ENCODE results near the gene ATP6V0E2.
"Not testable (repeated sequence)": the region's sequence is repeated elsewhere in the genome, so short reads cannot be mapped to it uniquely, and the experiment has no call there.

Gene ATP6V0E2

GRCh38 chr7:149873074-149873969, at the start of gene ATP6V0E2:
TSS of gene ATP6V0E2 (plus strand) at chr7:149873969. CDS start at chr7:149874066, 97 bp downstream.
- DNase-seq: peak; percentile 93

GRCh38 chr7:149824301-149824741, 49.4 kb upstream of the ATP6V0E2 start:
- DNase-seq: no peak

DNA sequence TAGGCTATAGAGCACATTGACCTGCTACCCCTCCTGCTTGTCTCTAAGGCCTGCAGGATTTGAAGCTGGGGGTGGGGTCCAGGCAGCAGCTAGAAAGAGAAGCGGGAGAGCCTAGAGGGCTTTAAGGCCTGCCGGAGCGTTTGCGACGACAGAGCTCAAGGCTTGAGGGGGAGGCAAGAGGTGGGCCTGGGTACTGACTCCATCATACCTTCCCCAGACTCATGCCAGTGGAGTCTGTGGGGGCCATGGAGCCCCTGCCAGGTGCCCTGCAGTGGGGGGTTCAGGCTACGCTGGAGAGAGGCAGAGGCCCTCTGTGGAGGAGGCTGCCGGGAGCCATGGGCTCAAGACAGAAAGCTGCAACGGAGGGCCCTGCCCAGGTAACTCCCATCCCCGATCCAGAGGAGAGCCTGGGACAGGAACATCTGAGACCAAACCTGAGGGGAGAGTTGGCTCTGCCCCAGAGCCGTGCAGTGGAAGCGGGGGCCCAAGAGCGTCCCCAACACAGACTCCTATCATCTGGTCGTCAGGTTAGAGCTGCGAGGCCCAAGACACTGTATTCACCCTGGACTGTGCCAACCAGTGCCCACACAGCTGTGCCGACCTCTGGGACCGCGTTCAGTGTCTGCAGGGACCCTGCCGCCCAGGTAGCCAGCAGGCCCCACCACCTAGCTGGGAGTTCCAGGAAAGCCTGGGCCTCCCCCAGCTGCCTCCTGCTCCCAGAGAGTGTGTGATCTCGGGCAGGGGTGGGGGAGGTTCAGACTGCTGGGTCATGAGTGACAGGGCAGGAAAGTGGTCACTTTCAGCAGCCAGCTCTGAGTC, 48.8 kb upstream of the ATP6V0E2 start:
- no peak for DNase-seq

- no peak for DNase-seq
Observed at GRCh38 chr7:149825567-149826343, 48.0 kb upstream of the ATP6V0E2 start.

- no peak for DNase-seq
Observed at GRCh38 chr7:149826344-149827088, 47.3 kb upstream of the ATP6V0E2 start.

DNA sequence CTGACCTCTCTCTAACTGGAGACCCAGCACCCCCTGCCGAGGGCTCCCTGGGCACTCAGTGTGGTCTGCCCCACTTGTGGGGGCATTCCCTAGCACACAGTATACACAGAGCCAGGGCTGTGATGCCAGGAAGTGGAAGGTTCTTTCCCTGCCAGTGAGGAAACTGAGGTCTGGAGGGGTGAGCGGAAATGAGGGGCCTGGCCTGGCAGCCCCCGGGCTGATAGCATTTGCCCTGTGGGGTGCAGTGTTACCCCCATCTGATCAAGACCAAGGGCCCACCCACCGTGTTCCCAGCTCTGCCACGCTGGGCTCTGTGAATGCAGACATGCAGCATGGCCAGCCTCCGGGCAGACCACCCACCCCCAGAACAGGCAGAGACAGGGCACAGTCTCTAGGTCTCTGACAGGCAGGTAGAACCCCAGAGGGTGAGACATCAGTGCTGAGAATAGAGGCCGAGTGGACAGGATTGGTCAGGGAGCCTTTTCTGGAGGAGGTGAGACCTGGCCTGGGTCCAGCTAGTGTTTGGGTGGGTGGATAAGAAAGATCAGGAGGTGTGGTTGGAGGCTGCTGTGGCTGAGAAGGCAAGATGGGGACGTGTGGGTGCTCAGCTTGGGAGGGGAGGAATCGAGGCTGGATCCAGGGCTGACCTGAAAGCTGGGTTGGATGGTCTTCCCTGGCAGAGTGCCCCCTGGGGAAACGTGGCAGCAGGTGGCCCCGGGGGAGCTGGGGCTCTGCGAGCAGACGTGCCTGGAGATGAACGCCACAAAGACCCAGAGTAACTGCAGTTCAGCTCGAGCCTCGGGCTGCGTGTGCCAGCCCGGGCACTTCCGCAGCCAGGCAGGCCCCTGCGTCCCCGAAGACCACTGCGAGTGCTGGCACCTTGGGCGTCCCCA, 46.4 kb upstream of the ATP6V0E2 start:
- no peak for DNase-seq

- no peak for DNase-seq
Observed at GRCh38 chr7:149828357-149829309, 45.1 kb upstream of the ATP6V0E2 start.

- DNase-seq: not testable (repeated sequence)
Observed at GRCh38 chr7:149830527-149830926, 43.2 kb upstream of the ATP6V0E2 start.

GRCh38 chr7:149830997-149831740, 42.6 kb upstream of the ATP6V0E2 start:
- DNase-seq: no peak

DNA sequence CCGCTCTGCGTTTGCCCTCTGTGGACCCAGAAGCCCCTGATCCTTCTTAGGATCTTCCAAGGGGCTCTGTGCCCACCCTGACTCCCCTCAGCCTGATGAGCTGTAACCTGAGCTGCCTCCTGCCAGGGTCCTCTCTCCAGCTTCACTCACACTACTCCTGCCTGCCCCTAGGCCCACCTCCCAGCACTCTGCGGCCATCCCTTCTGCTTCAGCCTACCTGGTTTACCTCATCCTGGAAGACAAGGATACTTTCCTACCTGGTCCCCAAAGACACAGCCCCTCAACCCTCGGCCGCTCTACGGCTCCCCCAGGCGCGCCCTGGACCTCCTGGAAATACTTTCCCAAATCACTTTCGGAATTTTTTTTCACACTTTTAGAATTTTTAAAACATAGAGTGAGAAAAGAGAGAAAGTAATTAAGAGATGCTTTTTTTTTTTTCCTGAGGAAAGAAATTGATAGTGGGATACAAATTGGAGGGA, 42.0 kb upstream of the ATP6V0E2 start:
- no peak for DNase-seq

GRCh38 chr7:149832332-149833041, 41.3 kb upstream of the ATP6V0E2 start:
- DNase-seq: no peak

GRCh38 chr7:149833495-149834130, 40.2 kb upstream of the ATP6V0E2 start:
- no peak for DNase-seq

DNA sequence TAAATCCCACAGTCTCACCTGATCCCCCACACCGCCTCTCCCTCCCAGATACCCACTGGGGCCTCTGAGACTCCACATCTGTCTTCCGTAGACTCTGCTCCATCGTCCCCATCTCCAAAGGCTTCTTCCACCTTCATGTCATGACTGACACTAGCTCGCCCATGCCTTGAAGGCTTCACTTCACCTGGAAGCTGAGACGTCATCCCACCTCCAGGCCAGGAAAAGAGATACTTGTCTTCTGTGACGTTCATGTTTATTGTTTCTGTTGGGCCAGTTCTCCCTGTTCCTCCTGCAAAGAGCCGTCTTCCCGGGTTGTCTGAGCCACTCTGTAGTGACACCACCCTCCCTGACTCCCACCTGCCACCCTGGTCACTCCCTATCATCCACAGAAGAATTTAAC, 39.2 kb upstream of the ATP6V0E2 start:
- no peak for DNase-seq

GRCh38 chr7:149836434-149836833, 37.3 kb upstream of the ATP6V0E2 start:
- DNase-seq: no peak

DNA sequence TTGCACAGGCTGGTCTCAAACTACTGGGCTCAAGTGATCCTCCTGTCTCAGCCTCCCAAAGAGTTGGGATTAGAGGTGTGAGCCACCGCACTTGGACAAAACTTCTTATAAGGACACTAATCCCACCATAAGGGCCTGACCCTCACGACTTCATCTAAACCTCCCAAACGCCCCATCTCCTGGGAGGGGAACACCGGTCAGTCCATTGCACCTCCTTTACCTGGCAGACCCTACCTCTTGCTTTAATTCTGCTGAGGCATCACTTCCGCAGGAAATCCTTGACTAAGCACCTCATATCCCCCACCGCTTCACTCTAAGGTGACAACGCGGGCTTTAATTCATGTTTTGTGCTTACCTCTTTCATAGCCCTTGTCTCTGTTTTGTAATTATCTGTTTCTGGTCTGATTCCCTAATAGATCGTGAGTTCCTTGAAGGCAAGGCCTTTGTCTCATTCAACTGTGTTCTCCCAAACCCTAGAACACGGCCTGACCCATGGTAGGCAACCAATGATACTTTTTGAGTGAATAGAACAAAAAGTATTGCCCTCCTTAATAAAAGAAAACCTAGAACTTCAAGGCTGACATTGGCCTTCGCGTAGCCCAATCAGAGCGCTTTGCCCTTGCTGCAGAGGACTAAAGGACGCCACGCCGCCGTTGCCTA, 36.1 kb upstream of the ATP6V0E2 start:
- DNase-seq: no peak

GRCh38 chr7:149838224-149838991, 35.4 kb upstream of the ATP6V0E2 start, which contains the start of gene ZNF862:
TSS of gene ZNF862 (plus strand) at chr7:149838375. CDS start at chr7:149838612, 237 bp downstream.
- DNase-seq: peak; percentile 98
